Measurements from ENCODE around the gene ZNF236. TPM values are rescaled to one million over a fixed set of nuclear protein-coding genes. Genes with fewer than 3 reads are reported as not detected.

Gene ZNF236
- polyA plus RNA-seq, 1 donor from 2014 or later = 7.7 TPM

GRCh38 chr18:76839086-76839794 is 16.9 kb downstream of the ZNF236 start:
- H3K27me3 ChIP-seq (ENCODE audit: insufficient read depth, low read depth, low read length) = no peaks in the 10 kb centered on the region
- H3F3A ChIP-seq (ENCODE audit: insufficient read depth, low read length, poor library complexity, severe bottlenecking) = no peaks in the 10 kb centered on the region
- H3K27ac ChIP-seq (ENCODE audit: low read length) = no peak overlapping the region
- H2AFZ ChIP-seq (ENCODE audit: low read depth, low read length) = no peak overlapping the region
- H3K4me2 ChIP-seq (ENCODE audit: low read length) = no peak overlapping the region
- no peaks in the 10 kb centered on the region for H3K79me2 ChIP-seq (replicated peaks; ENCODE audit: insufficient read depth, low read length)
- no peaks in the 10 kb centered on the region for H4K20me1 ChIP-seq (ENCODE audit: insufficient read depth)
- no peak for TF ChIP-seq EP300 (conservative IDR thresholded peaks at IDR 0.05; ENCODE audit: poor library complexity, severe bottlenecking)
- no peak for TF ChIP-seq TAF1 (IDR thresholded peaks at IDR 0.05; ENCODE audit: low read depth)
- no peak for TF ChIP-seq RAD21 (conservative IDR thresholded peaks at IDR 0.05)
- no peak for TF ChIP-seq REST (IDR thresholded peaks at IDR 0.05; ENCODE audit: borderline replicate concordance)
- no peak for TF ChIP-seq EZH2 (IDR thresholded peaks at IDR 0.05; ENCODE audit: borderline replicate concordance, insufficient read depth, low read length, poor library complexity, severe bottlenecking)
- TF ChIP-seq POLR2AphosphoS5 (IDR thresholded peaks at IDR 0.05) = no peak
- TF ChIP-seq MXI1 (conservative IDR thresholded peaks at IDR 0.05; ENCODE audit: poor library complexity, severe bottlenecking) = no peak
- TF ChIP-seq SMC3 (conservative IDR thresholded peaks at IDR 0.05; ENCODE audit: poor library complexity) = no peak
- TF ChIP-seq CTCF (IDR thresholded peaks at IDR 0.05; ENCODE audit: poor library complexity, severe bottlenecking) = no peak
- H3K36me3 ChIP-seq (ENCODE audit: insufficient read depth, low read length) = no peaks in the 10 kb centered on the region
- H3K9me3 ChIP-seq (ENCODE audit: low read length) = no peaks in the 10 kb centered on the region
- no peaks in the 10 kb centered on the region for H3K9me2 ChIP-seq (ENCODE audit: insufficient read depth, low read length)
- no peak overlapping the region for H3K9ac ChIP-seq (ENCODE audit: low read length)
- H3K4me3 ChIP-seq (ENCODE audit: low read length) = no peak overlapping the region

DNA sequence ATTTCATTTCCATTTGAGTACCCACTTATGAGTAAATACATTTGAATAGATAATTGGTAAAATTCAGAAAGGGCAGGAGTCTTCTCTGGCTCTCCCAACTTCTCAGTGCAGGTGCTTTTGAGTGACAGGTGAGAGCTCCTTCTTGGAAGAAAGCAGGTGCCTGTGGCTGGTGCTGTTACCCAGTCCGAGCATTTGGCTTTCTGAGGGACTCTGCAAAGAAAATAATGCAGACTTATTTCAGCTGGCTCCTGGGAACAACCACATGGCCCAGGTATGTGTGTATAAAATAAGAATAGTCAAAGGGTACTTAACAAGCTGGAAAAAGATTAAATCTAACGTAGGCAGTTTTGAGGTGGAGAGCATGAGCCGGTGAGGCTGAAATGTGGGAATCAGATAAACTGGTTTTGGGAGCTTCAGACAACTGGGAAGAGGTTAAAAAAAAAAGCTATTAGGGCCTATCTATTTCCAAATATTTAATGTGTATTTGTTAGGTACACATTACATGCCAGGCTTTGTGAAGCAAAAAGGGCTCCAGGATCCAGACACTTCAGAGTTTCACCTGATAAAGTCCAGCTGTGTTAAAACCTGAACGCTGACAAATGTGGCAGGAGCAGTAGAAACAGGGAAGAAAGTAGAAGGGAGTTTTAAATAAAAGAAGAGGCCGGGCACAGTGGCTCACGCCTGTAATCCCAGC is 20.6 kb downstream of the ZNF236 start:
- Histone ChIP-seq H3K79me2 (replicated peaks; ENCODE audit: insufficient read depth, low read length) (no peaks in the 10 kb centered on the region), H3K9me2 (ENCODE audit: insufficient read depth, low read length) (no peaks in the 10 kb centered on the region), H3K27ac (ENCODE audit: low read length) (no peak overlapping the region), H2AFZ (ENCODE audit: low read depth, low read length) (no peak overlapping the region), H3K9me3 (ENCODE audit: low read length) (no peaks in the 10 kb centered on the region), H3F3A (ENCODE audit: insufficient read depth, low read length, poor library complexity, severe bottlenecking) (no peaks in the 10 kb centered on the region), H3K4me3 (ENCODE audit: low read length) (no peak overlapping the region), H3K27me3 (ENCODE audit: insufficient read depth, low read depth, low read length) (no peaks in the 10 kb centered on the region), H3K9ac (ENCODE audit: low read length) (no peak overlapping the region), H4K20me1 (ENCODE audit: insufficient read depth) (no peaks in the 10 kb centered on the region), H3K4me2 (ENCODE audit: low read length) (no peak overlapping the region), H3K36me3 (ENCODE audit: insufficient read depth, low read length) (no peaks in the 10 kb centered on the region)
- no peak for TF ChIP-seq SMC3 (conservative IDR thresholded peaks at IDR 0.05; ENCODE audit: poor library complexity)
- no peak for TF ChIP-seq TAF1 (IDR thresholded peaks at IDR 0.05; ENCODE audit: low read depth)
- TF ChIP-seq EP300 (conservative IDR thresholded peaks at IDR 0.05; ENCODE audit: poor library complexity, severe bottlenecking) = no peak

All from neural cell (in vitro differentiated cells).